H1 (cell line): ENCODE measurements around the gene CACNG8. TPM values are rescaled to one million over a fixed set of nuclear protein-coding genes. Genes with fewer than 3 reads are reported as not detected.

Experiments used
- GABPA ChIP-seq: IDR thresholded peaks from 2 replicates; pipeline ENCODE4 v1.6.1; 2011; ENCODE audit warnings: mild to moderate bottlenecking, low read length, moderate library complexity, borderline replicate concordance; ENCODE audit not compliant: insufficient read depth
- MAFK ChIP-seq: IDR thresholded peaks from 2 replicates; pipeline ENCODE4 v1.6.1; 2012; ENCODE audit warnings: low read depth, mild to moderate bottlenecking, improper control_type of control experiment, low read length
- SIRT6 ChIP-seq: IDR thresholded peaks from one replicate; pipeline ENCODE4 v1.7.1; 2012; ENCODE audit warnings: low read length, inconsistent platforms
- SRF ChIP-seq: IDR thresholded peaks from 2 replicates; pipeline ENCODE4 v1.6.1; 2011; ENCODE audit warnings: mild to moderate bottlenecking, low read depth, low read length, moderate library complexity
- polyA plus RNA-seq, 7 experiments: library from polyadenylated mRNA; depleted of rRNA in 3 of 7; stranded (reverse) in 5 of 7; unstranded in 2 of 7; fragments of >200 nt in 5 of 7; fragments of 200-250 nt in 2 of 7; gene quantifications; 1 replicate in 5 of 7; 2 replicates in 1 of 7; 4 replicates in 1 of 7; pipeline versions ENCODE4 v1.2.1 to v1.2.3, GENCODE V29; 2011 to 2013; ENCODE audit warnings: missing spikeins in 2 of 7, mixed read lengths in 2 of 7
- total RNA-seq: library from RNA; stranded (reverse); fragmentation: NEBNext Ultra II Directional; extraction: Animal tissue kit (Norgen Biotek cat#: 25700); gene quantifications from 2 replicates; pipeline ENCODE4 v1.2.1, GENCODE V29; 2021

Gene CACNG8
- total and polyA plus RNA-seq, 2 of the 8 experiments (the other 6 are each of a cell fraction or from before 2014, with no cell fraction given) = 0.41 to 4.5 TPM

- no peak for TF ChIP-seq MAFK
- TF ChIP-seq GABPA = no peak
- no peak for TF ChIP-seq SIRT6
- TF ChIP-seq SRF = no peak
Observed at GRCh38 chr19:54021932-54022331, 59.2 kb downstream of the CACNG8 start (continued).
